Raji (cell line): ENCODE measurements around the gene POU2F2.

ENCODE experiments used
- POLR2A ChIP-seq: IDR thresholded peaks from 2 replicates; pipeline ENCODE4 v1.6.1; 2011; ENCODE audit warnings: low read depth, low read length, control low read depth; ENCODE audit not compliant: insufficient read depth

The POU2F2 gene

GRCh38 chr19:42074513-42075363, 57.5 kb downstream of the POU2F2 start:
- TF ChIP-seq POLR2A = peak; percentile 36; the same call in 1 of the 2 replicates

DNA sequence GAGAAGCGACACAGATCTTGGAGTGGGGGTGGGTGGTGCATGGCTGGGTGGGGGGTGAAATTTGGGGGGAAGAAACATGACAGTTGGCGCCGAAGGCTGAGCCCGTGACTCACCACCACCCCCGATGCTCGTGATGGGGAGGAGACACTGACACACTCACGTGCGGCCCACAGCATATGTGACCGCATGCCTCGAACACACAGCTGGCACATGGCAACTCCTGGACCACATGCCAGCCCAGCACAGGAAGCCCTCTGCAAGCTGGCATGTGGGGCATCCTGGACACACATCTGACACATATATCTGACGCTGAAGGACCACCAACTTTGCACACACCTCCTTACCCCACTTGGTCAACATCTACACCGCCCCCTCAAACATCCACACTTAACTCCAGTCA, 61.0 kb downstream of the POU2F2 start:
- no peak for TF ChIP-seq POLR2A

DNA sequence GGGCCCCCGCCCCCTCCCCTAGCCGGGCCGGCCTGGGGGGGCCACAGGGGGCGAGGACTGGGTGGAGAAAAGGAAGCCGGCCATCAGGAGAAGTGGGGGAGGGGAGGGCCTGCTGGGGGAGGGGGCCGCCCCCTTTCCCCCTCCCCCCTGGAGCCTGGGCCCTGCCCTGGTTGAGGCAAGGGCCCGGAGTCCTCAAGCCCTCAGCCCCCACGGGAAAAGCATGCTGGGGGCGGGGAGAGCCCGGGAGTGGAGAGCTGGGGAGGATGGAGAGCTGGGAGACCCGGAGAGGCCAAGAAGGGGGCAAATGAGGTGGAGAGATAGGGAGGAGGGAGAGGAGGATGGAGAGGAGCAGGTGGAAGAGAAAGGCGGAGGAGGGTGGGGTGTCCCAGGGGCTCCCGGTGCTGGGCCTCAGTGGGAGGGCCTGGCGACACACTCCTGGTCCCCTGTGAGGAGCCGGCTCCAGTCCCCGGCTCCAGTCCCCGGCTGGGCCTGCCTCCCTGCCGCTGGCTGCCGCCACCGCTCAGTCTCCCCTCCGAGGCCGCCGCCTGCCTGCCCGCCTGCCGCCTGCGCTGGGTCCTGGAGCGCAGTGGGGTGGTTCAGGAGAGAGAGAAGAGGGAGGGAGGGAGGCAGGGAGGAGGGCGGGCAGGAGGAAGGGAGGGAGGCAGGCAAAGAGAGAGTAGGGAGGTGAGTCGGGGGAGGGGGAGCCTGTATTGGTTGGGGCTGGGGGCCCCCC, 62.5 kb downstream of the POU2F2 start, which contains the start of gene GRIK5:
Gene GRIK5 (minus strand): TSS at position 588 of the 733 bp plus-strand sequence. CDS start 4,436 bp downstream, outside the sequence.
- TF ChIP-seq POLR2A = no peak

- no peak for TF ChIP-seq POLR2A
These were observed 63.3 kb downstream of the POU2F2 start for GRCh38 chr19:42068756-42069571.

- TF ChIP-seq POLR2A = no peak
These were observed 63.9 kb downstream of the POU2F2 start for GRCh38 chr19:42068361-42068755.

DNA sequence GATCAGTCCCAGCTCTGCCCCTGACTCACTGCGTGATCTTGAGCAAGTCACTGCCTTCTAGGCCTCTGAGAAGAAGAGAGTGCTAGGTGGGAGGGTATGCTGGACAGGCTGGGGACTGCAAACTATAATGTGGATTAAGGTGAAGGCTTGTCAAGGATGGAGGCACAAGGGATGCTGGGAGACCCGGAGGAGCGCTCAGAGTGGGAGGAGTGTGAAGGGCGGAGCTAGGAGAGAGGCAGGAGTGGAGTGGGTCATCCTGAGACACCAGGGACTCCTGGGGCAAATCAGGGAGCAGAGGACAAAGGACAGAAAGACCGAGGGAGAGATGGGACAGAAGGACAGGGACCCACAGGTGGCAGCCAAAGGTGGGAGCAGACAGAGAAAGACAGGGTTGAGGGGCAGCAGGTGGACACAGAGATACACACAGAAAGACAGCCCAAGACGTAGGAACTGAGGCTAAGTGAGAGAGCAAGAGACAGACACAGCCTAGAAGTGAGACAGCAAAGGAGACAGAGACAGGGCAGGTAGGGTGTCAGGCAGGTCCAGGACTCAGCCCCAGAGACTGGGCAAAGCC, 64.8 kb downstream of the POU2F2 start:
- TF ChIP-seq POLR2A = no peak

DNA sequence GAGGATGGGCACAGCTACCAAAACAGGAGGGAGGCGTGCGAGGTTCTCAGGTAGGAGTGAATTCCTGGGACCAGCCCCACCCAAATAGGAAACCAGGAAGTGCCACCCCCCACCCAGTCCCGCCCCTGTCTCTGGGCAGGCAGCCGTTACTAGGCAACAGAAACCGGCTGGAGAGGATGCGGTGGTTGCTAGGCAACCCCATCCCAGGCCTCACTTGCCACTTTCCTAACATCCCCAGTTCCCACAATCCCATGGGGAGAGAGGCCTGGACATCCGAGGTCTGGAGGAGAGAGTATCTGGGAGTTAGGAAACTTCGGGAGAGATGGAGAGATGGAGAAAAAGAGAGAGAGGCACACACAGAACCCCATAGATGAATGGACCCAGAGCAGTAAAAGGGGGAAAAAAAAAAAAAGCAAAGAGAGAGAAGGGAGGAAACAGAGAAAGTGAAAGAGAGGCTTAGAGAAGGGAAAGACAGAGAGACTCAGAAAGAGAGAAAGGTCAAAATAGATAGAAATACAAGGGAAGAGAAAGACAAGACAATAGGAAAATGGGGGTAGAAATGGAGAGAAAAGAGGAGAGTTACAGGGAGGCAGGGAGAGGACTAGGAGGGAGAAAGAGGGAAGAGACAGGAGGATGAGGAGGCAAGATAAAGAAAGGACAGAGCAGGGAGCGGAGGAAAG, 66.0 kb downstream of the POU2F2 start:
- TF ChIP-seq POLR2A = no peak

- TF ChIP-seq POLR2A = no peak
These were observed 66.7 kb downstream of the POU2F2 start for GRCh38 chr19:42065511-42065910.

DNA sequence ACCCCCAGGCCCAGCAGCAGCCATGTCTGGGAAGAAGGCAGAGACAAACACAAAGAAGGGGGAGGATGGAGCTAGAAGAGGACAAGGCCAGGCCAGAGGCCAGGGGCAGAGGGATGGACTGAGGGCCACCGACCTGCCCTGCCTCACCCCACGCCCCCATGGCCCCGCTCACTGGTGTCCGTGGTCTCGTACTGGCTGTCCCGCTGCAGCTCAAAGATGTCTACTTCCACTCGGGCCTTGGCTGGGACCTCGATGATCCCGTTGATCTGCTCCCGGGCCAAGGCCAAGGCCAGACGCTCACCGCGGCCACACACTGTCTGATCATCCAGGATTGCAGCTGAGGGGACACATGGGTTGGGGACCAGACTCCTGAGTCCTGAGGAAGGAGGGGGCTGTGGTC, 67.2 kb downstream of the POU2F2 start:
- no peak for TF ChIP-seq POLR2A

DNA sequence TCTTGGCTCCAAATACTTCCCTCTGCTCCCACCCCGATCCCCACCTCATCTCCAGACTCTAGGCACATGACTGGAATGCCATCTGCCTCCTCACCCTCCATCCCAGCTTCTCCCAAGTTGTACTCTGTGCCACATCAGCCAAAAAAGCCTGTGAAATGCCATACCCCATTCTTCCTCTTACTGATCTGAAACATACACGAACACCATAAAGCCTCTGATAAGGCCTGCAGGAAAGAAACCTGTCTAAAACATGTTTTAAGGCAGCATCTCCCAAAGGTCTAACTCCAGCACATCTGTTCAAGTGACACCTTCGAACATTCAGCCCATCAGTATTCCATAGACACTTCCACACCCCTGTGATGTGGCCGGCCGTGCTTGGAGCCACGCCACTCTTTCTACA, 67.8 kb downstream of the POU2F2 start:
- TF ChIP-seq POLR2A = no peak

GRCh38 chr19:42062381-42062780, 69.9 kb downstream of the POU2F2 start:
- TF ChIP-seq POLR2A = no peak

DNA sequence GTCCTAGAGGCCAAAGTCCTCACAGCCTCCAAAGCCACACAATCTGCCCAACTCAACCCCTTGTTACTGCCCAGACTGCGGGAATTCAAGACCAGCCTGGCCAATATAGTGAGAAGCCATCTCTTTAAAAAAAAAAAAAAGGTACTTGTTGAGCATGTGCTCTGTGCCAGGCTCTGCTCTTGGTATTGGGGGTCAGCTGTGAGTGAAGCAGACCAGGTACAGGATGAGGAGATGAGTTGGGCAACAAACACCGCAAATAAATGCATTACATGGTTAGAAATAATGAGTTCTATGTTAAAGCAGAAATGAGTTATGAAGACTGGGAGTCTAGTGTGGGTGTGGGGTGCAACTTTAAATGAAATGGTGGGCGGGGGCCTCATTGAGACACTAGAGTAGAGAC, 72.1 kb downstream of the POU2F2 start:
- TF ChIP-seq POLR2A = no peak

- no peak for TF ChIP-seq POLR2A
These were observed 73.0 kb downstream of the POU2F2 start for GRCh38 chr19:42059196-42059595.

DNA sequence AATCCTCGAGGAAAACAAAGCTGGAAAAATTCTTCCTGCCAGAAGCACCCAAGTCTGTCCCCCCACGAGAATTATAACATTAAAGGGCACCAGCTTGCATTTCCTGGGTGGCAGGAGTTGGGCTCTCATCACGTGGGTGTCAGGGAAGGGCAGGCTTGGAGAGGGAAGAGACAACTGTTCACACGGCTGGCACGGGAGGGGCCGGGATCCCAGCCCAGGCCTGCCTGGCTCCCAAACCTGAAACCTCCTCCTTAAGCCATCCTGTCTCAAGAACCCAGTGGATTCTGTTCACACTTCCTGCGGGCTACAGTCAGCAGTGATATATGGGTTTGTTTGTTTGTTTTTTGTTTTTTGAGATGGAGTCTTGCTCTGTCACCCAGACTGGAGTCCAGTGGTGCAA, 74.4 kb downstream of the POU2F2 start:
- no peak for TF ChIP-seq POLR2A

GRCh38 chr19:42054205-42054604, 78.0 kb downstream of the POU2F2 start:
- TF ChIP-seq POLR2A = no peak
